ENCODE data around the gene FAXDC2.
A peak's percentile ranks its signal among the peaks of the same experiment; 100 is the strongest.
"Not testable (repeated sequence)": the region's sequence is repeated elsewhere in the genome, so short reads cannot be mapped to it uniquely, and the experiment has no call there.

FAXDC2 gene

DNA sequence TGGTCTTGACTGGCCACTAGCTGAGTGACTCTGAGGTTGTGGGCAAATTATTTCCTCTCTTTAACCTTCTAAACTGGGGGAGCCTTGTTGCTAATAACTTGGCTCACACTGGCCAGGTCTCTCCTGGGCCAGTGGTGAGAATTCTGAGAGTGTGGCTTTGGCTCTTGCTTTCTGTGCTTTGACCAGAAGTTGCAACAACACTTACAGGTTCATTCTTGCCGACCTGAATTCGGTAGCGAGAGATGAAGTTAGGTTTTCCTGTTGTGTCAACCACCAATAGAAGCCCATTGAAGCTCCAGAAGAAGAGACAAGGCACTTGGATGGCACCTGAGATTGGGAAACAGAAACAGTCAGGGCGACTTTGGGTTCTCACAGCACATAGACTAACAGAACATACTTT is 19.8 kb downstream of the FAXDC2 start:
- DNase-seq (ENCODE audit: low read depth in 2 of 2) = no peak

GRCh38 chr5:154830219-154830595 is 20.2 kb downstream of the FAXDC2 start:
- no peak for DNase-seq (ENCODE audit: low read depth in 2 of 2)

- no peak for DNase-seq (ENCODE audit: low read depth in 2 of 2)
These were observed 20.7 kb downstream of the FAXDC2 start for GRCh38 chr5:154829589-154830218.

DNA sequence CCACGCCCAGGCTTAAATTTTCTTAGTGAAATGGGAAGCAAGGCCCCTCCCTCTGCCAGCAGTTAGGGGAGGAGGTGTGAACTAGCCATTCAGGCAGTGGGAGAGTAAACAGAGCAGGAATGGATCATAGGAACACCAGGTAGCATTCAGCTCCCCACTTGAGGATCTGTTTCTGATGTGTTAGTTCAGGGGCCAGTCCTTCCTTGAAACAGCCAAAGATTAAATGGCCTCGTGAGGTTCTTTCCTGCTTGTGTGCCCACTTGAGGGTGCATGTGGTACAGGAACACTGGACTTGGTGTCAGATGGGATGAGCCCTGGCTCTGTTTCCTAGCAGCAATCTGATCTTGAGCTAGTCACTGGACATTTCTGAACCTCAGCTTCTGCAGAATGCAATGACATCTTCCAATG is 21.2 kb downstream of the FAXDC2 start:
- no peak for DNase-seq (ENCODE audit: low read depth in 2 of 2)

GRCh38 chr5:154824070-154824469 is 26.3 kb downstream of the FAXDC2 start:
- no peak for DNase-seq (ENCODE audit: low read depth in 2 of 2)

DNA sequence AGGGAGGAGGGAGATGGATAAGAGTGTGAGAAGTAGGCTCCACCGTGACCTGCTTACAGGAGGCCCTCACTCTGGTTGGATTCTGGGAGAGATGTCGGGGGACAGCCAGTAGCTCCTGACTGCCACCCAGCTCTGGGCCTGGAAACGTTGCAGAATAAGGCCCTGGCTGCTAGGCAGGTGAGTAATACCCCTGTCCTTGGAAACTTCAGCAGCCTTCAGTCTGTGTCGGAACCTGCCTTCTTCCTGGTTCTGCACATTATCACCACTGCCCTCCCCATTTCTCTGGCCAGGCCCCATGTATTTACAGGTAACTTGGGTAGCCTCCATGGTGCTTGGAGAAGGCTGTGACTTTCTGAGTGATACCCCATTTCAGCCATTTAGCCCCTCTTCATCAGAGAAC is 26.8 kb downstream of the FAXDC2 start:
- DNase-seq (ENCODE audit: low read depth in 2 of 2) = no peak

GRCh38 chr5:154822896-154823295 is 27.5 kb downstream of the FAXDC2 start:
- not testable (repeated sequence) for DNase-seq (ENCODE audit: low read depth in 2 of 2)

- no peak for DNase-seq (ENCODE audit: low read depth in 2 of 2)
These were observed 30.0 kb downstream of the FAXDC2 start for GRCh38 chr5:154820383-154820782.

DNA sequence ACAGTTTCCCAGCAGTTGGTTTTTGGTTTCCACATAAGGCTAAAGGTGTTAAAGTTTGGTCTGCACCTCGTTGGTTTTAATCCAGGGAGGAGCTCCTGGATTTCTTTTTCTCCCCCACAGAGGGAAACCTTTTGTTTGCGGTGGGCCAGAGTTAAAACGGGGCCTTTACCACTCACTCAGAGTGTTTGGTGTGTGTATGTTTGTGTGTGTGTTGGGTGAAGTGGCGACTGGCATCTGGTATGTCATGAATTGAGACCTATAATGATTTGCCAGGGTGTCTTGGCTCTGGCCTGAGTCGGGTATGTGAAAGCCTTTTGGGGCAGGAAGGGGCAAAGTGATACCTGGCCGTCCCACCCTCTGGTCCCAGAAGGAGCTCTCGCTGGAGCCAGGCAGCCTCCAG is 30.9 kb downstream of the FAXDC2 start:
- no peak for DNase-seq (ENCODE audit: low read depth in 2 of 2)

DNA sequence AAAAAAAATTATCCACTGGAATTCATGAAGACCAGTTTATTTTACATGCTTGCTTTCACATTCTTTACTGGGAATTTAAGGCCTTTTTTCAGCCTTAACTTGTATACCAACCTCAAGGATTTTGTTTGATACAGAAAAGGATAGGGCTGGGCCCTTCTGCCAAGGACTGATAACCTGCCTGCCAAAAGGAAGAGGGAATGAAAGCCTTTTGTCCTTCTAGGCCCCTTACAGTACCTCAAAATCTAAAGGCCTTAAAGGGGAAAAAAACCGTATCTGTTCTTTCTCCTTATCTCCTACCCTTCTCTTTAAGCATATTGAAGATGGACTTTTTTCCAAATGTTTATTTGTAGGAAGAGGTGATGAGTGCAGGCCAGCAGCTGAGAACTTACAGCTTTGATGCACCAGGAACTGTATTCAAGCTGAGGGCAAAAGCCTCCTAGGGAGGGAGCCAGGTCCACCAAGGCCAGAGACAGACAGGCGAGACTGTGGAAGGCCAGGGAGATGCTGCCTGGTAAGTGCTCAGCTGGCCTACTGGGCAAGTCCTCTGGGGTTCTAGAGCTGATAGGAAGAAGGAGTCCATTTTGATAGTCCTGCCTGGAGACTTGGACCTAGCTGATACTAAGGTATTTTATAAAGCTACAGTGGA is 31.8 kb downstream of the FAXDC2 start:
- DNase-seq (ENCODE audit: low read depth in 2 of 2) = no peak

- DNase-seq (ENCODE audit: low read depth in 2 of 2) = no peak
These were observed 32.6 kb downstream of the FAXDC2 start for GRCh38 chr5:154817815-154818214.

DNA sequence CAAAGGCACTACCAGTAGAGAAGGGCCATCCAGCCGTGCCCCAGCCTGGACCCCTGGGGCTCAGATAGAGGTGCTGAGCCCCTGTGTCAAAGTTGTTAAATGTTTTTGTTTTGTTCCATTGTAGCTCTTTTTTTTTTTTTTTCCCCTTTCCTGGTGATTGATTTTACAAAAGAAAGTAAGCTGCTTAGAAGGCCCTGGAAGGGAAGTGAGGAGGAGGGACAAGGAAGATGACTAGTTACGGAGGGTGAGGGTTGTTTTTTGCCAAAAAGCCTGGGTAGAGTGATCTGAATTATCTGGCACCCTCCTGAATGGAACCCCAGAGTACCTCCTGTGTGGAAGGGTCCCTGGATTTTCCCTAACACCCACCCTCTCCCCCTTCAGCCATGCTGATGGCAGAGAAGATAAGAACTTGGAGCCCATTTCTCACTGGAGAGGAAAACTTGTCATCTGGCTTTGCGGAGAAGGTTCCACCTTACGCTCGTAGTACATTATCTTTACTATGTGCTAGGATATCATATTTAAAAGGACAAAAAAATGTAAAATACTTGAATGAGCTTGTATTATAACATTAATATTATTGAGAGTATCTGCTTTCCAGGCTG is 33.4 kb downstream of the FAXDC2 start:
- no peak for DNase-seq (ENCODE audit: low read depth in 2 of 2)

- no peak for DNase-seq (ENCODE audit: low read depth in 2 of 2)
These were observed 34.6 kb downstream of the FAXDC2 start for GRCh38 chr5:154815684-154816247.

GRCh38 chr5:154815025-154815424 is 35.4 kb downstream of the FAXDC2 start:
- DNase-seq (ENCODE audit: low read depth in 2 of 2) = no peak

DNA sequence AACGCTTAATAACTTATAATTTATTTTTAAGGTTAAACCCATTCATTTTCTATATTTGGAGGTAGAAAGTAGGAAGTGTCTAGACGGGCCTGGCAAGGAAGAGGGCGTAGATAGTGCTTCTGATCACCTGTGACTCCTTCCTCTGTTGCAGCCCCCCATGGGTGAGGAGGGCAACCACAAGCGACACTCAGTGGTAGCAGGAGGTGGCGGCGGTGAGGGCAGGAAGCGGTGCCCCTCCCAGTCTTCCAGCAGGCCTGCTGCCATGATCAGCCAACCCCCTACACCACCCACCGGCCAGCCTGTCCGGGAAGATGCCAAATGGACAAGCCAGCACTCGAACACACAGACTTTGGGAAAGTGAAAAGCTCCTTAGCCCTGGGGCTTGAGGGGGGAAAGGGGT is 36.7 kb downstream of the FAXDC2 start:
- DNase-seq (ENCODE audit: low read depth in 2 of 2) = peak; percentile 8 to 17

DNA sequence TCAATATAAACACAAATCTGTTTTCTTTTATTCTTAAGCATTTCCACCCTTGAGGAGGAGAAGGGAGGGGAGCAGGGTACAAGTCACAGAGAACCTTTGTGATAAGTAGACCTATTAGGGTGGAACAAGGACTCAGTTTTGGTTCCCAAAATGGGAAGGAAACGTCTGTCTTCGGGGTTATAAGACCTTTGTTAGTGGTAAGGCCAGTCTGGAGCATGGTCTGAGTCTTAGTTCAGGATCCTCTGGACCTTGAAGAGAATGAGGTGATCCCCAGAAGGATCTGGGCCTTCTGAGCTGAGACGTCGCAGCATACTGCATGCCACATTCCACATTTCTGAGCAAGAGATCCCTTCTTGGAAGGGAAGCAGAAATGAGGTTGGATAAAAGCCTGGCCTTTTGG is 37.2 kb downstream of the FAXDC2 start:
- DNase-seq (ENCODE audit: low read depth in 2 of 2) = no peak

- peak; percentile 23 to 39 for DNase-seq (ENCODE audit: low read depth in 2 of 2)
These were observed 38.5 kb downstream of the FAXDC2 start for GRCh38 chr5:154811653-154812465.

DNA sequence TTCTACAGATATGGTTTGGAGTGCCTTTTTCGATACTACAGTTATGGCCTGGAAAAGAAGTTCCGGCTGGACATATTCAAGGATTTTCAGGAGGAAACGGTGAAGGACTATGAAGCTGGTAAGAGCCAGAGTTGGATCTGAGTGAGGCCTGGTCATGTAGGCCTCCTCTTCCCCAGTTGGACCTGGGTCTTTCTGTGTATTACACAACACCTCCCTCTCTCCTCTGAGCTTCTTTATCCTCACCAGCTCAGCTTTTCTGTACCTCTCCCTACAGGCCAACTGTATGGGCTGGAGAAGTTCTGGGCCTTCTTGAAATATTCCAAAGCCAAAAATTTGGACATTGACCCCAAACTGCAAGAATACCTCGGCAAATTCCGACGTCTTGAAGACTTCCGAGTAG is 39.2 kb downstream of the FAXDC2 start:
- DNase-seq (ENCODE audit: low read depth in 2 of 2) = no peak

DNA sequence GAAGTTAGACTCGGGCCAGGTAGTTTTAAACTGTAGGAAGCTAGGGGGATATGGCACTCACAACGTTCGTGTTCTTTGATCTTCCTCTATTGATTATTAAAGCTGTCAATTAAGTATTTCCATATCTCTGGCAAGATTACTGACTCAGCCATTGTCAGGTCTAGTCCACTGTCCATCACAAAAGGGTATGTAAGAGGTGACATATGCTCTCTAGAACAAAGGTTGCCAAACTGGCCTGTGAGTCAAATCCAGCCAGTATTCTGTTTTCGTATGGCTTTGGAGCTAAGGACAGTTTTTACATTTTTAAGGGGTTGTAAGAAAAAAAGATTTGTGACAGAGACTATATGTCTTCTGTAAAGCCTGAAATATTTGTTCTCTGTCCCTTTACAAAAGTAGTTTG is 44.2 kb downstream of the FAXDC2 start:
- no peak for DNase-seq (ENCODE audit: low read depth in 2 of 2)

- no peak for DNase-seq (ENCODE audit: low read depth in 2 of 2)
These were observed 48.4 kb downstream of the FAXDC2 start for GRCh38 chr5:154802050-154802449.

GRCh38 chr5:154801083-154801482 is 49.3 kb downstream of the FAXDC2 start:
- no peak for DNase-seq (ENCODE audit: low read depth in 2 of 2)

DNA sequence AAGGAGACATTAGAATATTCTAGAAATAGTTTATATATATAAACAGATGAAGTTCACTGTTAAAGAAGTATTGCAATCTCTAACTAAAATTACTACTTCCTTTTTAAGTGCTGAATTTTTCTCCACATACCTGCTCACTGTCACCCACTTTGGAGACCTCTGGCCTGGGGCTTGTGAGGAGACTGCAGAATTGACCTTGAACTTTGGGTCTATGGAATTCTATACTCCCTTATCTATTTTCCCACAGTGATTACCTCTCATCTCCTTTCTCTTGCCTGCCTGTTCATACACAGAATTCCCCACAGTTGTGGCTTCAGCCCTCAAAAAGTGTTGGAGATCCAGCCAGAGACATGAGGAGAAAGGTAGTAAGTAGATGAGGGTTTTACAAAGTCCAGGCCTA is 49.8 kb downstream of the FAXDC2 start:
- DNase-seq (ENCODE audit: low read depth in 2 of 2) = no peak
